RKO (cell line): ENCODE results near the gene XYLT1.
A peak's percentile ranks its signal among the peaks of the same experiment; 100 is the strongest.

Experiments
- DNase-seq: peaks from one replicate; pipeline ENCODE4 v3.0.0-alpha.2; 2016; ENCODE audit warnings: low spot score

XYLT1 gene

GRCh38 chr16:17283016-17283415 lies 187.7 kb downstream of the XYLT1 start:
- no peak for DNase-seq

GRCh38 chr16:17282247-17282646 lies 188.5 kb downstream of the XYLT1 start:
- no peak for DNase-seq

GRCh38 chr16:17281052-17281451 lies 189.7 kb downstream of the XYLT1 start:
- DNase-seq = no peak

- DNase-seq = no peak
These were observed 191.8 kb downstream of the XYLT1 start for GRCh38 chr16:17278988-17279387.

DNA sequence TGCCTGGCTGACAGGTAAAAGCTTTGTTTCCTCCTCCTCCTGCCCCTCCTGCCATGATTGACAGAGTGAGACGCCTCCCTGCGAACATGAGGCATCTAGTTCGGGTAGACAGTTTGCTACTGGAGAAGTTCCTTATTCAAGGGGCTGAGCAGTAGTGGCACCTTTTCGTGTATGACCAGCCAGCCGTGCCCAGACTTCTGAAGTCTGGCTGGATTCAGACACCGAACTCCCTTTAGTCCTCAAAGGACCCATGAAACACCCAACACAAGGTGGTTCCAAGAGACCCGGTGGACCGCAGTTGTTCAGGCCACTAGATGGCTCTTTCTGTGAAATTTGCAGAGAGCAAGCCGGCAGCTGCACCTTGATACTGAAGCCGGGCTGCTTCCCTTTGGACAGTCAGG lies 192.8 kb downstream of the XYLT1 start:
- no peak for DNase-seq

- DNase-seq = no peak
These were observed 194.2 kb downstream of the XYLT1 start for GRCh38 chr16:17276610-17277009.

- DNase-seq = no peak
These were observed 194.7 kb downstream of the XYLT1 start for GRCh38 chr16:17276010-17276530.

DNA sequence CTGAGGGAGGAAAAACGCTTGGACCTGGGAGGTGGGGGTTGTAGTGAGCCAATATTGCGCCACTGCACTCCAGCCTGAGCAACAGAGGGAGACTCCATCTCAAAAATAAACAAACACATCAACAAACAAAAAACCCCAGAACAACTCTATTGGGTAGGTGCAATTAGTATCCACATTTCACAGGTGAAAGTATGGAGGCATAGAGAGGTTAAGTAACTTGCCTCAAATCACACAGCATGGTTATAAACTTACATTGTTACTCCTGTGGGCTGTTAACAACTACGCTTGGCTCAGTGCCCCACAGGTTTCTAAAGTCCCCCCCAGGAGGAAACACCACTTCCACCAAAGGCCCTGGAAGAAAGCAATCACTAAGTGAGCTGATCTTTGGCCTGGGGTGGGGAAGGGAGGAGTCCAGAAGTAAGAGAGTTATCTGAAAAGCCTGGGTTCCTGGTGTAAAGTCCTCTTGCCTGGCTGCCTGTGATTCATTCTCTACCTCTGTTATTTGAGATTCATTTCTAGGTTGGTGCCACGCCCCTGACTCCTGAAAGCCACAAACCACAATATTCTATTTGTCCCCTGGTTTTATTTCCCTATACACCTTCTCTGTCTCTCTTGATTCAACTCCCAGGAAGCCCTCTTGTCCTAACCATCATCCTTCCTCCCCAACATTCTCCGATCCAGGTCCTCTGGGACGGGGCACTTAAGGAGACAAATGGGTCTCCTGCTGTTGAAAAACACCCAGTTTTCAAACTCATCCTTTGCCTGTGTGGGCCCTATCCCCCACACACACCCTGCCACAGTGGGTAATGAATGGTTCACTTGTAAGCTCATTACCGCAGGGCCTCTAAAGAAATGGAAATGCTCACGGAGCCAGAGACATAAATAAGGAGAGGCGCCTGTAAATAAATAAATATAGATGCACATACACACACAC lies 195.4 kb downstream of the XYLT1 start:
- no peak for DNase-seq

DNA sequence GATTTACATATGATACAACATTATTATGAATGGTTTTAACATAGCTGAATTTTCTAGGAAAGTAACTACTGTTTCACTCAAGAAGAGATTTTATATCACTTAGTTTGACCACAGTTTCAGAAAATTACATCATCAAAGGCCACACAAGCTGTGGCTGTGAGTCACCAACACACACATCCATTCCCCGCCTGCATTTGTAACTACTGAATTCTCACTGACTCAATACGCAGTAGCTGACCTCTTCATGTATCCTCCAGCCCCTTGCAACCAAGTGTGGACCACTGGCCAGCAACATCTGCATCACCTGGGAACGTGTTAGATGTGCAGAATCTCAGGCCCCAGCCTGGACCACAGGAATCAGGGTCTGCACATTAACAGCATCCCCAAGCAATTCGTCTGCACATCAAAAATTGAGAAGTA lies 197.6 kb downstream of the XYLT1 start:
- peak; percentile 82 for DNase-seq

GRCh38 chr16:17272716-17273115 lies 198.0 kb downstream of the XYLT1 start:
- no peak for DNase-seq

DNA sequence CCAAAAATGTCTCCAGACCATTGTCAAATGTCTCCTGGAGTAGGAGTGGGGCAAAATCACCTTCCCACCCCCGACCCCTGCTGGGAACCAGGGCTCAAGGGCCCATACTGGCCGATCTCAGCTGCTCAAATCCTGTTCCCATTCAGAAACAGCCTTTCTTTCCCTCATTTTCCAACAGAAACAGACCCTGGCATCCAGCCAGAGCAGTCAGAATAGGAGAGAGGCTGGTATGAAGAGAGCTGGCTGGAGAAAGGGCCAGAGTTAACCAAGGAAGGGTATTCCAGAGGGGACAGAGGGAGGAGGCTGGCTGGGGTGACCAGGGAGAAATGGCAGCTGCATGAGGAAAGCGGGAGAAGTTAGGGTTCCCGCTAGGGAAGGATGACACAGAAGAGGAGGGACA lies 199.1 kb downstream of the XYLT1 start:
- DNase-seq = no peak

GRCh38 chr16:17270683-17271109 lies 200.1 kb downstream of the XYLT1 start:
- no peak for DNase-seq

- DNase-seq = no peak
These were observed 200.6 kb downstream of the XYLT1 start for GRCh38 chr16:17270111-17270510.

GRCh38 chr16:17269439-17269838 lies 201.3 kb downstream of the XYLT1 start:
- DNase-seq = no peak

DNA sequence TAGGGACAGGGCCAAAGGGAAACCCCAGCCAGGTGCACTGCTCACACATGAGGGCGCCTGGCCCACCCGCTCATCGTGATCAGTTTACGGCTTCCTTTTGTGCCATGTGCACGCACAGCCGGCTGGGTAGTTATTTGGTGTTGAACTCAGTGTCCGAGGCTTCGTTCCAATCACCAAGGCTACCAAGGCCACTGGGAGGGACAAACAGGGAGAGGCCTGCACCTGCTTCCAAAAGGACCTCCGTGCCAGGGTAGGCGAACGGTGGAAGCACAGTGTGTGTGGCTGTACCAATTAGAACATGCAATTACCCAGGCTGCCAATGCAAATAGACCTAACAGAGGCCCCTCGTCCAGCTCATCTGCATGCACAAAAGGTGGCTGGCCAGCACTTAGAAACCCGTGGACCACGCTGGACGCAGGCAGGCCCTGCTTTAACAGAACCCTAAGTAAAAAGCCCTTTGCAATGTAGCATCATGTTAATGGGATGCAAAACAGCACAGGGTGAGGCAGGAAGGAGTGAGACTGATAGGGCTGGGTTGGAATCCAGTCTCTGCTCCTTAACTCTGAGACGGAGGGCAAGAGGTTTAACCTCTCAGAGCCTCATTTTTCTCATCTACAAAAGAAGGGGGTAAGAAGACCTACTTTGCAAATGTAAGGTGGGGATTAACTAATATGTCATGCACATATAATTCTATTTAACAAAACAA lies 204.0 kb downstream of the XYLT1 start:
- no peak for DNase-seq

DNA sequence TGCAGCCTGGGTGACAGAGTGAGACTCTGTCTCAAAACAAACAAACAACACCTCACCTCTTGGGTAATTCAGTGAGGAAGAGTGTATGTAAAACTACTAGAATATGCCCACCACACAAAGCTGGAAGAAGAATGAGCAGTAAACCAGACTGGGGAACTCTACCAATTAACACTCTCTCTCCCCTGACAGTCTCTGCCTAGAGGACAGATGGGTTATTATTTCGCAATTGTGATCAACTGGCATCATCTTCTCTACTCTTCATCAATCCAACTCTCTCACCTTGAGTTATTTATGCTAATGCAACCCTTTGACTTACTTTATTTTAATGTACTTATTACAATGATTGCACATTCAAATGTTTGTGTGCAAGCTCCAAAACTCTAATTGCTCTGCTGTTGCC lies 205.6 kb downstream of the XYLT1 start:
- DNase-seq = no peak

DNA sequence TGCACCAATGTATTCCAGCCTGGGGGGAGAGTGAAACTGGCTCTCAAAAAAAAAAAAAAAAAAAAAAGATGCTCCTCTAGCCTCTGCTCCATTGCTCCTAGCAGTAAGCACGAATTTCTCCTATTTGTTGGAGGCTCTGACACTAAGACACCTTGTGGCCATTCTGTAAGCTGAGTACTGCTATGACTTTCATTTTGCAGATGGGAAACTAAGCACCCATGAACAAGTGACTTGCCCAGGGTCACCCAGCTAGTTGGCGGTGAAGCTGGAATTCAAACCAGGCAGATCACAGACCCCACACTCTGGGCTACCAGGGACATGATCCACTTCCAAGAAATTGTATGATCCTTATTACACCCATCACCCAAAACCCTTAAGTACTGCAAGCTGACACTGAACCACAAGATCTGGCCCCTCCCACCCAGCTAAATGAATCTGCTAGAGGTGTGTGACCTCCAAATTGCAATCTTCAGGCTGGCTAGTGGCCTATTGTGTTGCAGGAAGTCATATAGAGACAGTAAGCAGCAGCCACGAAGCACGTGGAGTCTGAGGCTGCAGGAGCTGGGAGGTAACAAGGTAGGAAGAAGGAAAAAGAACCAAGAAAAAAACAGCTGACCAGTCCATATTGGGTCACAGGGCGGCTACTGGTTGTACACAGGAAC lies 209.4 kb downstream of the XYLT1 start:
- no peak for DNase-seq

GRCh38 chr16:17260276-17260849 lies 210.4 kb downstream of the XYLT1 start:
- DNase-seq = no peak

GRCh38 chr16:17259751-17260270 lies 210.9 kb downstream of the XYLT1 start:
- no peak for DNase-seq

- no peak for DNase-seq
These were observed 211.7 kb downstream of the XYLT1 start for GRCh38 chr16:17258848-17259713.

- no peak for DNase-seq
These were observed 212.6 kb downstream of the XYLT1 start for GRCh38 chr16:17258077-17258599.
